WTC11 (cell line): Measurements from ENCODE around the gene C17orf58. TPM values are rescaled to one million over a fixed set of nuclear protein-coding genes. Genes with fewer than 3 reads are reported as not detected.

ENCODE experiments used
- CBFB ChIP-seq: sonication (generic); formaldehyde crosslinking; IDR thresholded peaks from 2 replicates; pipeline ENCODE4 v1.8.1; 2022; ENCODE audit warnings: mild to moderate bottlenecking, low read depth, missing genetic modification reagents
- FOXJ3 ChIP-seq: sonication (generic); formaldehyde crosslinking; IDR thresholded peaks from 2 replicates; pipeline ENCODE4 v1.9.0; 2021; ENCODE audit warnings: missing genetic modification reagents, mild to moderate bottlenecking, borderline replicate concordance
- JAZF1 ChIP-seq: fragments of 250-450 bp; sonication (Bioruptor Pico); IDR thresholded peaks from 2 replicates; pipeline ENCODE4 v1.9.0; 2021; ENCODE audit warnings: moderate library complexity, mild to moderate bottlenecking, inconsistent platforms
- NFATC4 ChIP-seq: fragments of 250-450 bp; sonication (Bioruptor Pico); IDR thresholded peaks from 2 replicates; pipeline ENCODE4 v1.9.0; 2021; ENCODE audit warnings: mild to moderate bottlenecking
- NFE2L1 ChIP-seq: sonication (generic); formaldehyde crosslinking; IDR thresholded peaks from 2 replicates; pipeline ENCODE4 v1.8.1; 2023; ENCODE audit warnings: missing genetic modification reagents
- NFYB ChIP-seq: sonication (generic); formaldehyde crosslinking; conservative IDR thresholded peaks from 2 replicates; pipeline ENCODE4 v1.8.0; 2022; ENCODE audit warnings: low read depth, missing genetic modification reagents
- PRRX2 ChIP-seq: fragments of 250-450 bp; sonication (Bioruptor Pico); IDR thresholded peaks from 2 replicates; pipeline ENCODE4 v1.8.0; 2021; ENCODE audit warnings: mild to moderate bottlenecking
- SMAD4 ChIP-seq: sonication (generic); formaldehyde crosslinking; IDR thresholded peaks from 2 replicates; pipeline ENCODE4 v1.8.0; 2022; ENCODE audit warnings: mild to moderate bottlenecking, missing genetic modification reagents
- SOX15 ChIP-seq: fragments of 250-450 bp; sonication (Bioruptor Pico); IDR thresholded peaks from 2 replicates; pipeline ENCODE4 v1.9.0; 2021; ENCODE audit warnings: mild to moderate bottlenecking
- total RNA-seq: library from RNA; stranded (reverse); gene quantifications from 3 replicates; pipeline ENCODE4 v1.2.3, GENCODE V29; 2021
- TF ChIP-seq, protein P1 (sequence below): sonication (generic); formaldehyde crosslinking; IDR thresholded peaks from 2 replicates; pipeline ENCODE4 v1.8.1; 2023; ENCODE audit warnings: mild to moderate bottlenecking, missing genetic modification reagents, moderate library complexity
- TF ChIP-seq, protein P2 (sequence below): sonication (generic); formaldehyde crosslinking; IDR thresholded peaks from 2 replicates; pipeline ENCODE4 v1.8.0; 2023; ENCODE audit warnings: missing genetic modification reagents, mild to moderate bottlenecking, borderline replicate concordance
- TF ChIP-seq, protein P3 (sequence below): fragments of 250-450 bp; sonication (Bioruptor Pico); IDR thresholded peaks from 2 replicates; pipeline ENCODE4 v1.9.0; 2021; ENCODE audit warnings: mild to moderate bottlenecking
- TF ChIP-seq, protein P4 (sequence below): fragments of 250-450 bp; sonication (Bioruptor Pico); conservative IDR thresholded peaks from 2 replicates; pipeline ENCODE4 v1.9.0; 2021; ENCODE audit warnings: mild to moderate bottlenecking
- TF ChIP-seq, protein P5 (sequence below): sonication (generic); formaldehyde crosslinking; IDR thresholded peaks from 2 replicates; pipeline ENCODE4 v1.8.0; 2022; ENCODE audit warnings: mild to moderate bottlenecking, missing genetic modification reagents
- TF ChIP-seq, protein P6 (sequence below): sonication (generic); formaldehyde crosslinking; IDR thresholded peaks from 2 replicates; pipeline ENCODE4 v1.8.0; 2023; ENCODE audit warnings: missing genetic modification reagents
- TF ChIP-seq, protein P7 (sequence below): sonication (generic); formaldehyde crosslinking; IDR thresholded peaks from 2 replicates; pipeline ENCODE4 v1.8.0; 2022; ENCODE audit warnings: missing genetic modification reagents
- TF ChIP-seq, protein P8 (sequence below): fragments of 250-450 bp; sonication (Bioruptor Pico); IDR thresholded peaks from 2 replicates; pipeline ENCODE4 v2.1.2; 2022; ENCODE audit warnings: mild to moderate bottlenecking, moderate library complexity

The C17orf58 gene
- total RNA-seq, 1 experiment from 2014 or later = 28.2 TPM

DNA sequence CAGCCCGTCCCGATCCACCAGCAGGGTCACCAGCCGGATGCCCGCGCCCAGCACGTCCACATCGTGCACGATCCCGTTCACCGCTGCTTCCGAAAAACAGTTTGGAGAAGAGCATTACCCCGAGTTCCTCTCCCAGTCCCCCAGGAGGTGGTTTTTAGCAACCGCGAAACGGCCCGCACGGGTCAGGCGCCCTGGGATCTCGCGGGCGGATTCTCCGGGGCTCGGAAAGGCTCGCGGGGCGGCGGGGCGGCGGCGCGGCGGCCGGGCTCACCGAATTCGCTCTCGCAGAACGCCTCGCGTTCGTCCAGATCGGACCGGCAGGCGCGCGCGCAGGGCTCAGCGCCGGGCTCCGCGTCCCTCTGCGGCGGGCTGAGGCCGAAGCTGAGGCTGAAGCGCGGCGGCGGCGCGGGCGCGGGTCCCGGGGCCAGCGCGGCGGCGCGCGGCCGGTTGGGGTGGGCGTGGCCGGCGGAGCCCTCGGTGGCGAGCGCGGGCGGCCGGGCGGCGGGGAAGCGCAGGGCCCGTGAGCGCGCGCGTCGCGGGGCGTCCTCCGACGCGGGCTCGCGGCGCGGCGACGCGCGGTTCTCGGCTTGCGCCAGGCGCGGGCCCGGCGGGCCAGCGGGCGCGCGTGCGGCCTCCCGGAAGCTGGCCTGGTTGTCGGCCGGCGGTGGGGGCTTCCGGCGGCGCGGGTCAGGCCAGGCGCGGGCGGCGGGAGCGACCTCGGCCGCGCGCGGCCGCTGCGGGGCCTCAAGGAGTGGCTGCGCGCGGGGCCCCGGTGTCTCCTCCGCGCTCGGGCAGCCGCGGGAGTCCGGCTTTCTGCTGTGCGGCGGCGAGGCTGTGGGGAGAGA, 2.9 kb downstream of the C17orf58 start (continued):
- TF ChIP-seq PRRX2 = no peak
- TF ChIP-seq, protein P1, sequence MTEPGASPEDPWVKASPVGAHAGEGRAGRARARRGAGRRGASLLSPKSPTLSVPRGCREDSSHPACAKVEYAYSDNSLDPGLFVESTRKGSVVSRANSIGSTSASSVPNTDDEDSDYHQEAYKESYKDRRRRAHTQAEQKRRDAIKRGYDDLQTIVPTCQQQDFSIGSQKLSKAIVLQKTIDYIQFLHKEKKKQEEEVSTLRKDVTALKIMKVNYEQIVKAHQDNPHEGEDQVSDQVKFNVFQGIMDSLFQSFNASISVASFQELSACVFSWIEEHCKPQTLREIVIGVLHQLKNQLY (CRISPR knock-in tag) = no peak
- TF ChIP-seq, protein P2, sequence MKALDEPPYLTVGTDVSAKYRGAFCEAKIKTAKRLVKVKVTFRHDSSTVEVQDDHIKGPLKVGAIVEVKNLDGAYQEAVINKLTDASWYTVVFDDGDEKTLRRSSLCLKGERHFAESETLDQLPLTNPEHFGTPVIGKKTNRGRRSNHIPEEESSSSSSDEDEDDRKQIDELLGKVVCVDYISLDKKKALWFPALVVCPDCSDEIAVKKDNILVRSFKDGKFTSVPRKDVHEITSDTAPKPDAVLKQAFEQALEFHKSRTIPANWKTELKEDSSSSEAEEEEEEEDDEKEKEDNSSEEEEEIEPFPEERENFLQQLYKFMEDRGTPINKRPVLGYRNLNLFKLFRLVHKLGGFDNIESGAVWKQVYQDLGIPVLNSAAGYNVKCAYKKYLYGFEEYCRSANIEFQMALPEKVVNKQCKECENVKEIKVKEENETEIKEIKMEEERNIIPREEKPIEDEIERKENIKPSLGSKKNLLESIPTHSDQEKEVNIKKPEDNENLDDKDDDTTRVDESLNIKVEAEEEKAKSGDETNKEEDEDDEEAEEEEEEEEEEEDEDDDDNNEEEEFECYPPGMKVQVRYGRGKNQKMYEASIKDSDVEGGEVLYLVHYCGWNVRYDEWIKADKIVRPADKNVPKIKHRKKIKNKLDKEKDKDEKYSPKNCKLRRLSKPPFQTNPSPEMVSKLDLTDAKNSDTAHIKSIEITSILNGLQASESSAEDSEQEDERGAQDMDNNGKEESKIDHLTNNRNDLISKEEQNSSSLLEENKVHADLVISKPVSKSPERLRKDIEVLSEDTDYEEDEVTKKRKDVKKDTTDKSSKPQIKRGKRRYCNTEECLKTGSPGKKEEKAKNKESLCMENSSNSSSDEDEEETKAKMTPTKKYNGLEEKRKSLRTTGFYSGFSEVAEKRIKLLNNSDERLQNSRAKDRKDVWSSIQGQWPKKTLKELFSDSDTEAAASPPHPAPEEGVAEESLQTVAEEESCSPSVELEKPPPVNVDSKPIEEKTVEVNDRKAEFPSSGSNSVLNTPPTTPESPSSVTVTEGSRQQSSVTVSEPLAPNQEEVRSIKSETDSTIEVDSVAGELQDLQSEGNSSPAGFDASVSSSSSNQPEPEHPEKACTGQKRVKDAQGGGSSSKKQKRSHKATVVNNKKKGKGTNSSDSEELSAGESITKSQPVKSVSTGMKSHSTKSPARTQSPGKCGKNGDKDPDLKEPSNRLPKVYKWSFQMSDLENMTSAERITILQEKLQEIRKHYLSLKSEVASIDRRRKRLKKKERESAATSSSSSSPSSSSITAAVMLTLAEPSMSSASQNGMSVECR (CRISPR knock-in tag) = no peak
- TF ChIP-seq, protein P3, sequence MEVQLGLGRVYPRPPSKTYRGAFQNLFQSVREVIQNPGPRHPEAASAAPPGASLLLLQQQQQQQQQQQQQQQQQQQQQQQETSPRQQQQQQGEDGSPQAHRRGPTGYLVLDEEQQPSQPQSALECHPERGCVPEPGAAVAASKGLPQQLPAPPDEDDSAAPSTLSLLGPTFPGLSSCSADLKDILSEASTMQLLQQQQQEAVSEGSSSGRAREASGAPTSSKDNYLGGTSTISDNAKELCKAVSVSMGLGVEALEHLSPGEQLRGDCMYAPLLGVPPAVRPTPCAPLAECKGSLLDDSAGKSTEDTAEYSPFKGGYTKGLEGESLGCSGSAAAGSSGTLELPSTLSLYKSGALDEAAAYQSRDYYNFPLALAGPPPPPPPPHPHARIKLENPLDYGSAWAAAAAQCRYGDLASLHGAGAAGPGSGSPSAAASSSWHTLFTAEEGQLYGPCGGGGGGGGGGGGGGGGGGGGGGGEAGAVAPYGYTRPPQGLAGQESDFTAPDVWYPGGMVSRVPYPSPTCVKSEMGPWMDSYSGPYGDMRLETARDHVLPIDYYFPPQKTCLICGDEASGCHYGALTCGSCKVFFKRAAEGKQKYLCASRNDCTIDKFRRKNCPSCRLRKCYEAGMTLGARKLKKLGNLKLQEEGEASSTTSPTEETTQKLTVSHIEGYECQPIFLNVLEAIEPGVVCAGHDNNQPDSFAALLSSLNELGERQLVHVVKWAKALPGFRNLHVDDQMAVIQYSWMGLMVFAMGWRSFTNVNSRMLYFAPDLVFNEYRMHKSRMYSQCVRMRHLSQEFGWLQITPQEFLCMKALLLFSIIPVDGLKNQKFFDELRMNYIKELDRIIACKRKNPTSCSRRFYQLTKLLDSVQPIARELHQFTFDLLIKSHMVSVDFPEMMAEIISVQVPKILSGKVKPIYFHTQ (CRISPR knock-in tag) = no peak
- no peak for TF ChIP-seq FOXJ3 (CRISPR knock-in tag)
- TF ChIP-seq, protein P4, sequence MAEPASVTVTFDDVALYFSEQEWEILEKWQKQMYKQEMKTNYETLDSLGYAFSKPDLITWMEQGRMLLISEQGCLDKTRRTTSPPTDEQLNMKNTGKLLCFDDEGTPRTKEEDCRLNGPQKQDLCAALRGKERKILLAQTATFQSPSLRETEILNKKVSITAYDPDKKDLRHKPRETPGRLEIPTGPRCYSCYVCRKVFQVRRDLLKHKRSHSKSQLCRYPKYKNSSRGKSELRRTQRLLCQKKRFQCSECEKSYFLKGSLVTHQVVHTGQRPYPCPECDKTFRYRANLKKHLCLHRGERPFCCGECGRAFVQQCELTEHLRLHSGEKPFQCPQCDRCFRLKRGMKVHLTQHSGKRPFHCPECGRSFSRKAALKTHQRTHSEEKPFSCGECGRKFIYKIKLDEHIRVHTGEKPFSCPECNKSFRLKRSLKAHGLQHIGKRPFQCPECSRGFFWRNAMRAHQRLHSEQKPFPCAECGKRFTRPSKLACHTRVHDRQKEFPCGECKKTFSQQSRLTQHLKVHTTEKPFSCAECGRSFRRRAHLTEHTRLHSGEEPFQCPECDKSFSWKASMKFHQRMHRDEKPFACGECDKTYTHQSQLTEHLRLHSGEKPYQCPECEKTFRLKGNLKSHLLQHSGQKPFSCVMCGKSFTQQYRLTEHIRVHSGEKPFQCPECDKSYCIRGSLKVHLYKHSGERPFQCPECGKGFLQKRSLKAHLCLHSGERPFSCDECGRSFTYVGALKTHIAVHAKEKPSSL = no peak
- TF ChIP-seq, protein P5, sequence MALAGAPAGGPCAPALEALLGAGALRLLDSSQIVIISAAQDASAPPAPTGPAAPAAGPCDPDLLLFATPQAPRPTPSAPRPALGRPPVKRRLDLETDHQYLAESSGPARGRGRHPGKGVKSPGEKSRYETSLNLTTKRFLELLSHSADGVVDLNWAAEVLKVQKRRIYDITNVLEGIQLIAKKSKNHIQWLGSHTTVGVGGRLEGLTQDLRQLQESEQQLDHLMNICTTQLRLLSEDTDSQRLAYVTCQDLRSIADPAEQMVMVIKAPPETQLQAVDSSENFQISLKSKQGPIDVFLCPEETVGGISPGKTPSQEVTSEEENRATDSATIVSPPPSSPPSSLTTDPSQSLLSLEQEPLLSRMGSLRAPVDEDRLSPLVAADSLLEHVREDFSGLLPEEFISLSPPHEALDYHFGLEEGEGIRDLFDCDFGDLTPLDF = no peak
- TF ChIP-seq, protein P6, sequence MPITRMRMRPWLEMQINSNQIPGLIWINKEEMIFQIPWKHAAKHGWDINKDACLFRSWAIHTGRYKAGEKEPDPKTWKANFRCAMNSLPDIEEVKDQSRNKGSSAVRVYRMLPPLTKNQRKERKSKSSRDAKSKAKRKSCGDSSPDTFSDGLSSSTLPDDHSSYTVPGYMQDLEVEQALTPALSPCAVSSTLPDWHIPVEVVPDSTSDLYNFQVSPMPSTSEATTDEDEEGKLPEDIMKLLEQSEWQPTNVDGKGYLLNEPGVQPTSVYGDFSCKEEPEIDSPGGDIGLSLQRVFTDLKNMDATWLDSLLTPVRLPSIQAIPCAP = no peak
- no peak for TF ChIP-seq SMAD4 (CRISPR knock-in tag)
- no peak for TF ChIP-seq SOX15 (CRISPR knock-in tag)
- TF ChIP-seq, protein P7, sequence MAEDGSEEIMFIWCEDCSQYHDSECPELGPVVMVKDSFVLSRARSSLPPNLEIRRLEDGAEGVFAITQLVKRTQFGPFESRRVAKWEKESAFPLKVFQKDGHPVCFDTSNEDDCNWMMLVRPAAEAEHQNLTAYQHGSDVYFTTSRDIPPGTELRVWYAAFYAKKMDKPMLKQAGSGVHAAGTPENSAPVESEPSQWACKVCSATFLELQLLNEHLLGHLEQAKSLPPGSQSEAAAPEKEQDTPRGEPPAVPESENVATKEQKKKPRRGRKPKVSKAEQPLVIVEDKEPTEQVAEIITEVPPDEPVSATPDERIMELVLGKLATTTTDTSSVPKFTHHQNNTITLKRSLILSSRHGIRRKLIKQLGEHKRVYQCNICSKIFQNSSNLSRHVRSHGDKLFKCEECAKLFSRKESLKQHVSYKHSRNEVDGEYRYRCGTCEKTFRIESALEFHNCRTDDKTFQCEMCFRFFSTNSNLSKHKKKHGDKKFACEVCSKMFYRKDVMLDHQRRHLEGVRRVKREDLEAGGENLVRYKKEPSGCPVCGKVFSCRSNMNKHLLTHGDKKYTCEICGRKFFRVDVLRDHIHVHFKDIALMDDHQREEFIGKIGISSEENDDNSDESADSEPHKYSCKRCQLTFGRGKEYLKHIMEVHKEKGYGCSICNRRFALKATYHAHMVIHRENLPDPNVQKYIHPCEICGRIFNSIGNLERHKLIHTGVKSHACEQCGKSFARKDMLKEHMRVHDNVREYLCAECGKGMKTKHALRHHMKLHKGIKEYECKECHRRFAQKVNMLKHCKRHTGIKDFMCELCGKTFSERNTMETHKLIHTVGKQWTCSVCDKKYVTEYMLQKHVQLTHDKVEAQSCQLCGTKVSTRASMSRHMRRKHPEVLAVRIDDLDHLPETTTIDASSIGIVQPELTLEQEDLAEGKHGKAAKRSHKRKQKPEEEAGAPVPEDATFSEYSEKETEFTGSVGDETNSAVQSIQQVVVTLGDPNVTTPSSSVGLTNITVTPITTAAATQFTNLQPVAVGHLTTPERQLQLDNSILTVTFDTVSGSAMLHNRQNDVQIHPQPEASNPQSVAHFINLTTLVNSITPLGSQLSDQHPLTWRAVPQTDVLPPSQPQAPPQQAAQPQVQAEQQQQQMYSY (CRISPR knock-in tag) = no peak
- no peak for TF ChIP-seq CBFB (CRISPR knock-in tag)
- no peak for TF ChIP-seq NFE2L1 (CRISPR knock-in tag)
- TF ChIP-seq NFYB (CRISPR knock-in tag) = no peak
- no peak for TF ChIP-seq JAZF1 (CRISPR knock-in tag)
- no peak for TF ChIP-seq NFATC4 (CRISPR knock-in tag)
- TF ChIP-seq, protein P8, sequence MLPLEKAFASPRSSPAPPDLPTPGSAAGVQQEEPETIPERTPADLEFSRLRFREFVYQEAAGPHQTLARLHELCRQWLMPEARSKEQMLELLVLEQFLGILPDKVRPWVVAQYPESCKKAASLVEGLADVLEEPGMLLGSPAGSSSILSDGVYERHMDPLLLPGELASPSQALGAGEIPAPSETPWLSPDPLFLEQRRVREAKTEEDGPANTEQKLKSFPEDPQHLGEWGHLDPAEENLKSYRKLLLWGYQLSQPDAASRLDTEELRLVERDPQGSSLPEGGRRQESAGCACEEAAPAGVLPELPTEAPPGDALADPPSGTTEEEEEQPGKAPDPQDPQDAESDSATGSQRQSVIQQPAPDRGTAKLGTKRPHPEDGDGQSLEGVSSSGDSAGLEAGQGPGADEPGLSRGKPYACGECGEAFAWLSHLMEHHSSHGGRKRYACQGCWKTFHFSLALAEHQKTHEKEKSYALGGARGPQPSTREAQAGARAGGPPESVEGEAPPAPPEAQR (CRISPR knock-in tag) = no peak
